Activated CD8-positive, alpha-beta memory T cell treated with anti-CD3 and anti-CD28 coated beads, Interleukin-2, amount 50 U/mL, for 1 hour (primary cell): ENCODE measurements around the gene LRRC4B.

Experiments
- DNase-seq: peaks from one replicate; pipeline ENCODE4 v3.0.0-alpha.2; 2020; ENCODE audit errors: extremely low read depth

Gene LRRC4B

GRCh38 chr19:50505856-50506611, 62.2 kb downstream of the LRRC4B start:
- DNase-seq: no peak

- DNase-seq: no peak
These were observed 66.4 kb downstream of the LRRC4B start for GRCh38 chr19:50501568-50502475.

DNA sequence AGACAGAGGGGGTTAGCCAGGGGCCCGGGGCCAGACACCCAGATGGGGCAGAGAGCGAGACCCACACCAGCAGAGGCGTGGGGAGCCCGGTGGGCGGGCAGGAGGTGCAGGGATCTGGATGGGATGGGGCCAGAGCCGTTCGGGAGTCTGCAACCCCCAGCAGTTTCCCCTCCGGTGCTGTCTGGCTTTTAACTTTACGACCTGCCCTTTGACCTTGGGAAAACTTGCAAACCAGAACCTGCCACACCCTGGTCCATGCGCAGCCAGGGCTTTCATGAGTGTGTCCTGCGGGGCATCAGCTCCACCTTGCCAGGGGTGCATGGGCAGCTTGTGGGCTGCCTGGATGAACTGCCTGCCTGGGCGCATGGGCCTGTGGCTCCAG, 67.1 kb downstream of the LRRC4B start:
- no peak for DNase-seq

- no peak for DNase-seq
These were observed 67.5 kb downstream of the LRRC4B start for GRCh38 chr19:50500753-50501151.

GRCh38 chr19:50500060-50500752, 68.0 kb downstream of the LRRC4B start:
- no peak for DNase-seq

DNA sequence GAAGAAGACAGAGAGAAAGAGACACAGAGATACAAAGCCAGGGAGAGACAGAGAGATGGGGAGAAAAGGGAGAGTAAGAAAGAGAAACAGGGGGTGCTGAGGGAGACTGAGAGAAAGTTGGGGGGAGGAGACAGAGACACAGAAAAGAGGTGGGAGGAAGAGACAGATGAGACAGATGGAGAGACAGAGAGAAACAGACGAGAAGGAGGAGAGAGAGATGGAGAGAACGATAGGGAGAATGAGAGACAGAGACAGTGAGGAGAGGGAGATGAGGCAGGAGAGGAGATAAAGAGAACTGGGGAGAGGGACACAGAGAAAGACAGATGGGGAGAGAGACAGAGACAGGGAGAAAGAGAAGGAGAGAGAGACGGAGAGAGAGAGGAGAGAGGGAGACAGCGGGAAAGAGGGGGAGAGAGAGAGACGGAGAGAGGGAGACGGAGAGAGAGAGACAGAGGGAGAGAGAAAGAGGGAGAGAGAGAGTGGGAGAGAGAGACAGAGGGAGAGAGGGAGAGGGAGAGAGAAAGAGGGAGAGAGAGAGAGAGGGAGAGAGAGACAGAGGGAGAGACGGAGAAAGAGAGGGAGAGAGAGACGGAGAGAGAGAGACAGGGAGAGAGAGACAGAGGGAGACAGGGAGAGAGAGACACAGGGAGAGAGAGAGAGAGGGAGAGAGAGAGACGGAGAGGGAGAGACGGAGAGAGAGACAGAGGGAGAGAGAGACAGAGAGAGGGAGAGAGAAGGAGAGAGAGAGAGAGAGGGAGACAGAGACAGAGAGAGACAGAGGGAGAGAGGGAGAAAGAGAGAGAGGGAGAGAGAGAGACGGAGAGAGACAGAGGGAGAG, 69.8 kb downstream of the LRRC4B start:
- DNase-seq: no peak

DNA sequence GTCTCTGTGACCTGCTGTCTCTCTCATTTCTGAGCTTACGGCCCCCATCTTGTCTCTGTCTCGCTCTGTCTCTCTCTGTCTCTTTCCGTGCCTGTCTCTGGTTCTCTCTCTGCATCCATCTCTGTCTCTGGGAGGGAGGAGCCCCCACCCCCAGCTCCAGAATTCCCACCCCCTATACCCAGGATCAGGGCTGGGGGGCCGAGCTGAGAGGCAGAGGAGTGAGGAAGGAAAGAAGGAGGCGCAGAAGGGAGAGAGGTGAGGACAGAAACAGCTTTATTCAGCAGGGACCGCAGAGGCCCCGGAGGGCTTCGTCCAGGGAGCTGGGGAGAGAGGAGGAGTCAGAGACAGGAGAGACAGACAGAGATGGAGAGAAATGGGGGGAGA, 71.2 kb downstream of the LRRC4B start:
- DNase-seq: no peak

DNA sequence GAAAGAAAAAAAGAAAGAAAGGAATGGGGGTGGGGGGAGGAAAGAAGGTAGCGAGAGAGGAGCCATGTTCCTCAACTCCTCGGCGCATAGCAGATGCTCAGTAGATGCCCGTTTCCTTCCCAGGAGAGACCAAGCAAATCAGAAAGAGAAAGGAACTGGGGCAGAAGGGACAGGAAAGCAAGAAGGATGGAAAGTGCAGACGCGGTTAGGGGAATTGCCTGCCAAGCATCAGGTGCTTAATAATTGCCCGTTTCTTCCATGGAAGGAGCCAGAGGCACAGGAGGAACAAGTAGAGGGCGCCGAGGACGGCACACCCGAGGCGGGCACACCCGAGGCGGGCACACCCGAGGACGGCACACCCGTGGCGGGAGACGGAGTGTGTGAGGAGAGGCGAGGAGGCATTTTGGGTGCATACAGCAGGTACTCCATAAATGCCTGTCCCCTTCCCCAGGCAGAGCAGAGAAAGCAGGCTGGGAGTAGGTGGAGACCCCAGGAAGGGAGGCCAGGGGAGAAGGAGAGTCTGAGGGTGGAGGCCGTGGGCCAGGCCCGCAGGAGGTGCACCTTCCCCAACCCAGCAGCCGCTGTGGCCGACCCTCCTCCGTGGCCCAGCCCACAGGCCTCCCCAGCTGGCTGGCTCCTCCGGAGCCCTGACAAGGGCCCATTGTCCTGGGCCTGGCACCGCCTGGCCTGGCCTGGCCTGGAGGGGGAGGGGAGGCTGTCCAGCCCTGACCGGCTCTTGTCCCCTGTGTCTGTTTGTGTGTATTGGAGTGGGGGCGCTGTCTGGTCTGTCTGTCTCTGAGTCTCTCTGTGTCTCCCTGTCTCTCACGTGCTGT, 71.8 kb downstream of the LRRC4B start:
- DNase-seq: no peak

DNA sequence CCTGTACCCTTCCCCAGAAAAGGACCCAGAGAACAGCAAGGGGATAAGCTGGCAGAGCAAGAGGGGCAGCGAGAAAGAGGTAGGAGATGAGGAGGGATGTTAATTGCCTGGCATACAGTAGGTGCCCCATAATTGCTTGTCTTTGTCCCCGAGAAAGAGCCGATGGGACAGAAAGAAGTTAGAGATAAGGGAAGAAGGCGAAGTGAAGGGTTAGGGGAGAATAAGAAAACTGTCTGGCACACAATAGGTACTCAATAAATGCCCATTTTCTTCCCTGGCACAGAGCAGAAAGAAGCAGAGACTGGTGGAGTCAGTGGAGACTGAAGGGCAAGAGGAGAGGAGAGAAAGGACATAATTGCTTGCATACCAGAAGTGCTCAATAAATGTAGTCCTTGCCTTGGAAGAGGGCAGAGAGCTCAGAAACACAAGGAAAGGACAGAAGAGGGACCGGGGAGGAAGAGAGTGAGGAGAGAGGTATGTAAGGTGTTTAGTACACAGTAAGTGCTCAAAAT, 73.2 kb downstream of the LRRC4B start:
- no peak for DNase-seq

- DNase-seq: no peak
These were observed 73.8 kb downstream of the LRRC4B start for GRCh38 chr19:50494186-50495019.

DNA sequence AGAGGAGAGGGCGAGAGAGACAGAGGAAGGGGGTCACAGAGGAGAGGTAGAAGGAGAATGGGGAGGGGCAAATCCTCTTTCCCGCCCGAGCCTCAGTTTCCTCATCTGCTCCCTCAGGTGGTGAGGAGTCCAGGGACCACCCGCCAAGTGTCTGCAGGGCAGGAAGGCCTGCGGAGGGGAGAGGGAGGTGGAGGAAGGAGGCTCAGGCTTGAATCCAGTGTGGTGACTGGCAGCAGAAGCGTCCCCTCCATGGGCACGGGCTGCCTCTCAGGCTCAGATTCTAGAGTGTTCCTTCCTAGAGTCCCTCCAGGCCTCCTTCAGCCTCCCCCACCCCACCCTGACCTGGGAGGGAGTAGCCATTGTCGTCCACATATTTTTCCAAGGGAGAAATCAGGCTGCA, 75.1 kb downstream of the LRRC4B start:
- no peak for DNase-seq

DNA sequence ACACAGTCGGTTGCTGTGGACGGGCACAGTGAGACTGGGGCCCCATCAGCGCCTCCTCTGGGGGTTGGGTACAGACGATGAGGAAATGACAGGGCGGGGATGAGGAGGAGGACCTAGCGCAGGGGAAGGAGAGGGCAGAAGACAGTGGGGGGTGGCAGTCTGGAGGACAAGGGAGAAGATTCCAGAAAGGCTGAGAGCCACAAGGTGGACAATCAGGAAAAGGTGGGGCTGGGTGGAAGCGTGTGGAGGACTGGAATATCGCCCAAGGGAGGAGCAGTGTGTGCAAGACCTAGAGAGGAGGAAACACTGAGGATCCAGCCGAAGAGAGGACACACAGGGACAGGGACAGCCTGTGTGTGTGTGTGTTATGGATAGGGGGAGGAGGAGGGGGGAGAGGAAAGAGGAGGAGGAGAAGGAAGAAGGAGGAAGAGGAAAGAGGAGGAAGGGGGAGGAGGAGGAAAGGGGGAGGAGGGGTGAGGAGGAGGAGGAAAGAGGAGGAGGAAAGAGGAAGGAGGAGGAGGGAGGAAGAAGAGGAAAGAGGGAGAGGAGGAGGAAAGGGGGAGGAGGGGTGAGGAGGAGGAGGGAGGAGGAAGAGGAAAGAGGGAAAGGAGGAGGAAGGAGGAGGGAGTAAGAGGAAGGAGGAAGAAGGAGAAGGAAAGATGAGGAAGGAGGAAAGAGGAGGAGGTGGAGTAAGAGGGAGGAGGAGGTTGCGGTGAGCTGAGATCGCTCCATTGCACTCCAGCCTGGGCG, 75.8 kb downstream of the LRRC4B start:
- DNase-seq: no peak

GRCh38 chr19:50490991-50491472, 77.2 kb downstream of the LRRC4B start:
- no peak for DNase-seq

- no peak for DNase-seq
These were observed 77.8 kb downstream of the LRRC4B start for GRCh38 chr19:50490411-50490811.

- DNase-seq: no peak
These were observed 78.7 kb downstream of the LRRC4B start for GRCh38 chr19:50489461-50490011.

GRCh38 chr19:50488389-50489194, 79.6 kb downstream of the LRRC4B start:
- no peak for DNase-seq

GRCh38 chr19:50486823-50487515, 81.3 kb downstream of the LRRC4B start:
- DNase-seq: no peak
